ENCODE data around the gene DEFB115.

DNA sequence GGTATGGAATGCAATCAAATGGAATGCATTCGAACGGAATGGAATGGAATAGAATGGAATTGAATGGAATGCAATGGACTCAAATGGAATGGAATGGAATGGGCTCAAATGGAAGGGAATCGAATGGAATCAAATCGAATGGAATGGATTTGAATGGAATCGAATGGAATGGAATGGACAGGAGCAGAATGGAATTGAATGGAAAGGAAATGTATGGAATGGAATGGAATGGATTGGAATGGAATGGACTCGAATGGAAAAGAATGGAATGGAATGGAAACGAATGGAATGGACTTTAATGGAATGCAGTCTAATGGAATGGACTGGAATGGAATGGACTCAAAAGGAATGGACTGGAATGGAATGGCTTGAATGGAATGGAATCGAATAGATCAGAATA is 18.3 kb upstream of the DEFB115 start:
- TF ChIP-seq, protein P1, sequence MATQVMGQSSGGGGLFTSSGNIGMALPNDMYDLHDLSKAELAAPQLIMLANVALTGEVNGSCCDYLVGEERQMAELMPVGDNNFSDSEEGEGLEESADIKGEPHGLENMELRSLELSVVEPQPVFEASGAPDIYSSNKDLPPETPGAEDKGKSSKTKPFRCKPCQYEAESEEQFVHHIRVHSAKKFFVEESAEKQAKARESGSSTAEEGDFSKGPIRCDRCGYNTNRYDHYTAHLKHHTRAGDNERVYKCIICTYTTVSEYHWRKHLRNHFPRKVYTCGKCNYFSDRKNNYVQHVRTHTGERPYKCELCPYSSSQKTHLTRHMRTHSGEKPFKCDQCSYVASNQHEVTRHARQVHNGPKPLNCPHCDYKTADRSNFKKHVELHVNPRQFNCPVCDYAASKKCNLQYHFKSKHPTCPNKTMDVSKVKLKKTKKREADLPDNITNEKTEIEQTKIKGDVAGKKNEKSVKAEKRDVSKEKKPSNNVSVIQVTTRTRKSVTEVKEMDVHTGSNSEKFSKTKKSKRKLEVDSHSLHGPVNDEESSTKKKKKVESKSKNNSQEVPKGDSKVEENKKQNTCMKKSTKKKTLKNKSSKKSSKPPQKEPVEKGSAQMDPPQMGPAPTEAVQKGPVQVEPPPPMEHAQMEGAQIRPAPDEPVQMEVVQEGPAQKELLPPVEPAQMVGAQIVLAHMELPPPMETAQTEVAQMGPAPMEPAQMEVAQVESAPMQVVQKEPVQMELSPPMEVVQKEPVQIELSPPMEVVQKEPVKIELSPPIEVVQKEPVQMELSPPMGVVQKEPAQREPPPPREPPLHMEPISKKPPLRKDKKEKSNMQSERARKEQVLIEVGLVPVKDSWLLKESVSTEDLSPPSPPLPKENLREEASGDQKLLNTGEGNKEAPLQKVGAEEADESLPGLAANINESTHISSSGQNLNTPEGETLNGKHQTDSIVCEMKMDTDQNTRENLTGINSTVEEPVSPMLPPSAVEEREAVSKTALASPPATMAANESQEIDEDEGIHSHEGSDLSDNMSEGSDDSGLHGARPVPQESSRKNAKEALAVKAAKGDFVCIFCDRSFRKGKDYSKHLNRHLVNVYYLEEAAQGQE (IDR thresholded peaks at IDR 0.05; ENCODE audit: insufficient replicate concordance, low read depth): no peak
- TF ChIP-seq, protein P2, sequence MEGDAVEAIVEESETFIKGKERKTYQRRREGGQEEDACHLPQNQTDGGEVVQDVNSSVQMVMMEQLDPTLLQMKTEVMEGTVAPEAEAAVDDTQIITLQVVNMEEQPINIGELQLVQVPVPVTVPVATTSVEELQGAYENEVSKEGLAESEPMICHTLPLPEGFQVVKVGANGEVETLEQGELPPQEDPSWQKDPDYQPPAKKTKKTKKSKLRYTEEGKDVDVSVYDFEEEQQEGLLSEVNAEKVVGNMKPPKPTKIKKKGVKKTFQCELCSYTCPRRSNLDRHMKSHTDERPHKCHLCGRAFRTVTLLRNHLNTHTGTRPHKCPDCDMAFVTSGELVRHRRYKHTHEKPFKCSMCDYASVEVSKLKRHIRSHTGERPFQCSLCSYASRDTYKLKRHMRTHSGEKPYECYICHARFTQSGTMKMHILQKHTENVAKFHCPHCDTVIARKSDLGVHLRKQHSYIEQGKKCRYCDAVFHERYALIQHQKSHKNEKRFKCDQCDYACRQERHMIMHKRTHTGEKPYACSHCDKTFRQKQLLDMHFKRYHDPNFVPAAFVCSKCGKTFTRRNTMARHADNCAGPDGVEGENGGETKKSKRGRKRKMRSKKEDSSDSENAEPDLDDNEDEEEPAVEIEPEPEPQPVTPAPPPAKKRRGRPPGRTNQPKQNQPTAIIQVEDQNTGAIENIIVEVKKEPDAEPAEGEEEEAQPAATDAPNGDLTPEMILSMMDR (IDR thresholded peaks at IDR 0.05; ENCODE audit: insufficient read depth, low read length): no peak
- no peak for TF ChIP-seq POLR2AphosphoS5 (IDR thresholded peaks at IDR 0.05; ENCODE audit: low read depth)
- TF ChIP-seq GABPA (IDR thresholded peaks at IDR 0.05; ENCODE audit: low read depth): no peak
- TF ChIP-seq SPI1 (IDR thresholded peaks at IDR 0.05; ENCODE audit: borderline replicate concordance, low read depth): no peak
